K562 (cell line): Measurements from ENCODE around the gene PLEKHM1. TPM values are rescaled to one million over a fixed set of nuclear protein-coding genes. Genes with fewer than 3 reads are reported as not detected.
A peak's percentile ranks its signal among the peaks of the same experiment; 100 is the strongest.

ENCODE experiments used
- CBX5 ChIP-seq: IDR thresholded peaks from 2 replicates; pipeline ENCODE4 v1.6.1; 2014; ENCODE audit warnings: low read depth, borderline replicate concordance
- CCNT2 ChIP-seq: IDR thresholded peaks from 2 replicates; pipeline ENCODE4 v1.6.1; 2011; ENCODE audit warnings: borderline replicate concordance, low read depth, mild to moderate bottlenecking, moderate library complexity, mixed read lengths, low read length; ENCODE audit not compliant: insufficient read length; ENCODE audit errors: extremely low read depth
- CREM ChIP-seq: IDR thresholded peaks from 2 replicates; pipeline ENCODE4 v1.6.1; 2014; ENCODE audit warnings: antibody characterized with exemption, low read depth
- ELF4 ChIP-seq: fragments of 450-650 bp; formaldehyde crosslinking; IDR thresholded peaks from 2 replicates; pipeline ENCODE4 v1.4.0; 2022; ENCODE audit warnings: missing genetic modification characterization
- ETV1 ChIP-seq: fragments of 450-650 bp; conservative IDR thresholded peaks from 2 replicates; pipeline ENCODE4 v1.6.1; 2016; ENCODE audit warnings: missing genetic modification characterization, control low read depth, low read depth, missing compliant biosample characterization
- FOXJ3 ChIP-seq: sonication (generic); formaldehyde crosslinking; IDR thresholded peaks from 2 replicates; pipeline ENCODE4 v1.4.0; 2020; ENCODE audit warnings: mild to moderate bottlenecking, missing genetic modification reagents
- KLF1 ChIP-seq: fragments of 450-650 bp; IDR thresholded peaks from 2 replicates; pipeline ENCODE4 v1.6.1; 2016; ENCODE audit warnings: missing genetic modification characterization, missing compliant biosample characterization
- NCOR1 ChIP-seq: fragments of 450-650 bp; IDR thresholded peaks from 2 replicates; pipeline ENCODE4 v1.6.1; 2016; ENCODE audit warnings: mild to moderate bottlenecking, moderate library complexity
- PML ChIP-seq: IDR thresholded peaks from 2 replicates; pipeline ENCODE4 v1.6.1; 2012; ENCODE audit warnings: low read length, inconsistent platforms
- TAL1 ChIP-seq: fragments of 450-650 bp; IDR thresholded peaks from 2 replicates; pipeline ENCODE4 v1.6.1; 2016; ENCODE audit warnings: mild to moderate bottlenecking
- TEAD4 ChIP-seq, 2 experiments: sonication (generic) in 1 of 2; formaldehyde crosslinking in 1 of 2; IDR thresholded peaks; 2 replicates each; pipeline versions ENCODE4 v1.6.1 to v1.8.0; 2012 to 2022; ENCODE audit warnings: borderline replicate concordance in 1 of 2, inconsistent platforms in 1 of 2, low read length in 1 of 2, mild to moderate bottlenecking in 1 of 2, missing genetic modification reagents in 1 of 2
- TOE1 ChIP-seq, 2 experiments: fragments of 450-650 bp in 1 of 2; sonication (generic) in 1 of 2; formaldehyde crosslinking in 1 of 2; IDR thresholded peaks; 2 replicates each; pipeline versions ENCODE4 v1.7.1 to v1.8.0; 2016 to 2022; ENCODE audit warnings: borderline replicate concordance in 2 of 2, mild to moderate bottlenecking in 2 of 2, antibody characterized with exemption in 1 of 2, inconsistent platforms in 1 of 2, low read depth in 1 of 2, missing genetic modification reagents in 1 of 2, moderate library complexity in 1 of 2
- ZMIZ1 ChIP-seq, 2 experiments: fragments of 150-350 bp in 1 of 2; IDR thresholded peaks; 2 replicates each; pipeline ENCODE4 v1.6.1; 2012 to 2016; ENCODE audit warnings: low read depth in 2 of 2, low read length in 2 of 2, mild to moderate bottlenecking in 1 of 2, moderate library complexity in 1 of 2
- ZNF282 ChIP-seq: sonication (generic); formaldehyde crosslinking; IDR thresholded peaks from 2 replicates; pipeline ENCODE4 v1.8.1; 2023; ENCODE audit warnings: missing genetic modification reagents
- polyA plus RNA-seq, 8 experiments: library from polyadenylated mRNA; depleted of rRNA in 4 of 8; stranded (reverse) in 5 of 8; unstranded in 3 of 8; fragments of >200 nt; fragmentation: Nextera tagmentation in 2 of 8; fragmentation: Illumina TruSeq in 1 of 8; extraction: Ambion mirVana in 2 of 8; extraction: Trizol in 1 of 8; gene quantifications; 2 replicates each; pipeline versions ENCODE4 v1.2.1 to v1.2.3, GENCODE V29; 2011 to 2014; ENCODE audit warnings: inconsistent platforms in 1 of 8, missing spikeins in 1 of 8
- total RNA-seq, 7 experiments: library from RNA; depleted of rRNA in 6 of 7; stranded (reverse); fragments of >200 nt in 6 of 7; fragmentation: Illumina TruSeq in 2 of 7; extraction: Trizol in 2 of 7; gene quantifications; 2 replicates each; pipeline versions ENCODE4 v1.2.1 to v1.2.3, GENCODE V29; 2011 to 2021; ENCODE audit warnings: low replicate concordance in 1 of 7
- TF ChIP-seq, protein P1 (sequence below), 2 experiments: fragments of 450-650 bp; formaldehyde crosslinking in 1 of 2; IDR thresholded peaks; 2 replicates each; pipeline versions ENCODE4 v1.4.0 to v1.6.1; 2014 to 2020; ENCODE audit warnings: mild to moderate bottlenecking in 2 of 2, borderline replicate concordance in 1 of 2, low read depth in 1 of 2

PLEKHM1 gene
- total and polyA plus RNA-seq, 9 of the 15 experiments (the other 6 are each of a cell fraction or from before 2014, with no cell fraction given), result 0.13 to 23.3 (median 5.7) TPM

DNA sequence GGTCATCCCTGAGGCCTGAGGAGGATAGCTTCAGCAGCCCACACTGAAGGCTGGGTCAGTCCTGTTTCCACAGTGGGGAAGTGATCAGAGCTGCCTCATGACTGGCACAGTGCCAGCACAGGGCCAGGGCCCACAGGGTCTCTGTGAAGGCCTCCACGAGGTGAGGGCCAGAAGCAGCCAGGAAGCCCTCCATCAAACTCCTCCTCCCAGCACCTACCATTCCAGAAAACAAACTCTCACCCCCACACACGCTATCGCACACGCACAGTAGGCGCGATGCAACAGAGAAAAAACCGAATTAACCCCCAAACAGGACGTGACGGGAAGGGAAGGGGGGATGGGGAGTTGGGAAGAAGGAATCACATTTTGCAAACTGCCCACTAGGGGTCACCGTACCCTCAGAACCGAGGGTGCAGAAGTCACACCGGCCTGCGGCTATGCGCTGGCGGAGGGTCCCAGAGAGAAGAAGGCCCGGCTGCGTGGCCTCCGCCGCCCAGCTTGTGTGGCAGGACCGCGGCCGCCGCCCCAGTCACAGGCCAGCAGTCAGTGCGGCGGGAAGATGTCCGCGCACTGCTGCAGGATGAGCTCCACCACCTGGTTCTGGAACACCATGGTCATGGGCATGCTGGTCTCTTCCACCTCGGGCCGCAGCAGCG lies 95.5 kb downstream of the PLEKHM1 start (continued):
- TF ChIP-seq ETV1 (tag) (peak; percentile 48), NCOR1 (peak; percentile 82), FOXJ3 (CRISPR knock-in tag) (no peak), KLF1 (tag) (no peak), CBX5 (no peak), TOE1 (IDR thresholded peaks at IDR 0.05; ENCODE audit: borderline replicate concordance) (peak; percentile 56; the same call in 1 of the 2 replicates), TOE1 (CRISPR knock-in tag; IDR thresholded peaks at IDR 0.05; ENCODE audit: borderline replicate concordance, low read depth) (no peak), TEAD4 (IDR thresholded peaks at IDR 0.05; ENCODE audit: low read length) (peak; percentile 70), TEAD4 (CRISPR knock-in tag; IDR thresholded peaks at IDR 0.05; ENCODE audit: borderline replicate concordance) (no peak), CCNT2 (peak; percentile 26), PML (0 out of 2 replicates have a peak, but pooled peaks have one; percentile 48), ZMIZ1 (IDR thresholded peaks at IDR 0.05; ENCODE audit: low read depth in 2 of 2, low read length in 2 of 2) (peak in 1 of 2 experiments; percentile 29; a peak in 1 of 4 replicates), CREM (peak; percentile 91), ELF4 (peak; percentile 61; the same call in 1 of the 2 replicates), TAL1 (peak; percentile 69), ZNF282 (CRISPR knock-in tag) (no peak)
- TF ChIP-seq, protein P1, sequence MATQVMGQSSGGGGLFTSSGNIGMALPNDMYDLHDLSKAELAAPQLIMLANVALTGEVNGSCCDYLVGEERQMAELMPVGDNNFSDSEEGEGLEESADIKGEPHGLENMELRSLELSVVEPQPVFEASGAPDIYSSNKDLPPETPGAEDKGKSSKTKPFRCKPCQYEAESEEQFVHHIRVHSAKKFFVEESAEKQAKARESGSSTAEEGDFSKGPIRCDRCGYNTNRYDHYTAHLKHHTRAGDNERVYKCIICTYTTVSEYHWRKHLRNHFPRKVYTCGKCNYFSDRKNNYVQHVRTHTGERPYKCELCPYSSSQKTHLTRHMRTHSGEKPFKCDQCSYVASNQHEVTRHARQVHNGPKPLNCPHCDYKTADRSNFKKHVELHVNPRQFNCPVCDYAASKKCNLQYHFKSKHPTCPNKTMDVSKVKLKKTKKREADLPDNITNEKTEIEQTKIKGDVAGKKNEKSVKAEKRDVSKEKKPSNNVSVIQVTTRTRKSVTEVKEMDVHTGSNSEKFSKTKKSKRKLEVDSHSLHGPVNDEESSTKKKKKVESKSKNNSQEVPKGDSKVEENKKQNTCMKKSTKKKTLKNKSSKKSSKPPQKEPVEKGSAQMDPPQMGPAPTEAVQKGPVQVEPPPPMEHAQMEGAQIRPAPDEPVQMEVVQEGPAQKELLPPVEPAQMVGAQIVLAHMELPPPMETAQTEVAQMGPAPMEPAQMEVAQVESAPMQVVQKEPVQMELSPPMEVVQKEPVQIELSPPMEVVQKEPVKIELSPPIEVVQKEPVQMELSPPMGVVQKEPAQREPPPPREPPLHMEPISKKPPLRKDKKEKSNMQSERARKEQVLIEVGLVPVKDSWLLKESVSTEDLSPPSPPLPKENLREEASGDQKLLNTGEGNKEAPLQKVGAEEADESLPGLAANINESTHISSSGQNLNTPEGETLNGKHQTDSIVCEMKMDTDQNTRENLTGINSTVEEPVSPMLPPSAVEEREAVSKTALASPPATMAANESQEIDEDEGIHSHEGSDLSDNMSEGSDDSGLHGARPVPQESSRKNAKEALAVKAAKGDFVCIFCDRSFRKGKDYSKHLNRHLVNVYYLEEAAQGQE (IDR thresholded peaks at IDR 0.05; ENCODE audit: borderline replicate concordance), result peak; percentile 72
- TF ChIP-seq, protein P1 (CRISPR knock-in tag; IDR thresholded peaks at IDR 0.05; ENCODE audit: low read depth), result no peak
